Ovary (tissue), 3 donors: ENCODE results near the gene LAG3.

Source experiments
- CTCF ChIP-seq, 3 donors: fragments of 450-650 bp in 2 of 3; fragments of 200-600 bp in 1 of 3; IDR thresholded peaks; one replicate each; pipeline versions ENCODE4 v1.5.1 to v1.8.0; 2016 to 2022; ENCODE audit warnings: antibody characterized with exemption in 3 of 3, mild to moderate bottlenecking in 1 of 3
- EP300 ChIP-seq: sonication (generic); formaldehyde crosslinking; IDR thresholded peaks from one replicate; pipeline ENCODE4 v1.6.1; 2017; ENCODE audit warnings: antibody characterized with exemption
- POLR2A ChIP-seq: fragments of 450-650 bp; IDR thresholded peaks from one replicate; pipeline ENCODE4 v1.6.1; 2017; ENCODE audit warnings: antibody characterized with exemption, mild to moderate bottlenecking, moderate library complexity
- donor health status: DM: no; HTN: no; CAD: no.

DNA sequence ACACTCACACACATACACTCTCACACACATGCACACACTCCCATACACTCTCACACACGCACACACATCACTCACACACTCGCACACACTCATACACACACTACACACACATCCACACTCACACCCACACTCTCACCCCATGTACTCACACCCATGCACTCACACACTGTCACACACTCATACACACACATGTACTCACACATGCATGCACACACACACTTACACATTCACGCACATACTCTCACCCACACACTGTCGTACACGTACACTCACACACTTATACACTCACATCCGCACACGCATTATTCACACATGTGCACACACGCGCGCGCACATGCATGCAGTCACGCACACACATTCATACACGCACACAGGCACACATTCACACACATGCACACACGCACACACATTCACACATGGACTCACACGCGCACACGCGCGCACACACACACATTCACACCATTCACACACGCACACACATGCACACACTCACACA, 45.4 kb downstream of the LAG3 start:
- no peak for TF ChIP-seq CTCF (IDR thresholded peaks at IDR 0.05)
- TF ChIP-seq POLR2A, result no peak
- no peak for TF ChIP-seq EP300
